Lower lobe of right lung (tissue), 2 donors: Measurements from ENCODE around the gene TRNAU1AP. TPM values are rescaled to one million over a fixed set of nuclear protein-coding genes. Genes with fewer than 3 reads are reported as not detected.
"Not testable (repeated sequence)": the region's sequence is repeated elsewhere in the genome, so short reads cannot be mapped to it uniquely, and the experiment has no call there.

ENCODE experiments used
- ATAC-seq, 2 donors: fragments of 200-7000 bp; cut with Tn5 transposase; one replicate each; pipeline ENCODE4 v1.9.1; 2020 to 2022; ENCODE audit warnings: mild to moderate bottlenecking in 2 of 2, moderate library complexity in 2 of 2
- DNase-seq: peaks from one replicate; pipeline ENCODE4 v3.0.0-alpha.2; 2020
- H3K27ac ChIP-seq: fragments of 200-600 bp; one replicate; pipeline ENCODE4 v1.8.0; 2022
- H3K27me3 ChIP-seq: fragments of 200-600 bp; one replicate; pipeline ENCODE4 v1.8.0; 2022; ENCODE audit warnings: low read depth
- H3K36me3 ChIP-seq: fragments of 200-600 bp; one replicate; pipeline ENCODE4 v1.8.0; 2022; ENCODE audit warnings: mild to moderate bottlenecking
- H3K4me1 ChIP-seq: fragments of 200-600 bp; one replicate; pipeline ENCODE4 v1.8.0; 2022
- H3K4me3 ChIP-seq: fragments of 200-600 bp; one replicate; pipeline ENCODE4 v1.8.0; 2022; ENCODE audit warnings: mild to moderate bottlenecking
- H3K9me3 ChIP-seq: fragments of 200-600 bp; one replicate; pipeline ENCODE4 v1.8.0; 2022
- intact Hi-C: fragments of 100-400 bp; cut with DNase I; formaldehyde crosslinking; loops from one replicate; pipeline ENCODE4 v1.11.0; 2022
- total RNA-seq: library from RNA; stranded (reverse); fragmentation: NEBNext Ultra II Directional; extraction: Animal tissue kit (Norgen Biotek cat#: 25700); gene quantifications from one replicate; pipeline ENCODE4 v1.2.1, GENCODE V29; 2021
- TF ChIP-seq, protein P1 (sequence below): fragments of 200-600 bp; IDR thresholded peaks from one replicate; pipeline ENCODE4 v1.8.0; 2022; ENCODE audit warnings: antibody characterized with exemption, mild to moderate bottlenecking
- donor health status: DM: no; HTN: yes; CAD: no; lungs with severe emphysema.

The TRNAU1AP gene
- total RNA-seq, 1 donor from 2014 or later = 26.3 TPM

DNA sequence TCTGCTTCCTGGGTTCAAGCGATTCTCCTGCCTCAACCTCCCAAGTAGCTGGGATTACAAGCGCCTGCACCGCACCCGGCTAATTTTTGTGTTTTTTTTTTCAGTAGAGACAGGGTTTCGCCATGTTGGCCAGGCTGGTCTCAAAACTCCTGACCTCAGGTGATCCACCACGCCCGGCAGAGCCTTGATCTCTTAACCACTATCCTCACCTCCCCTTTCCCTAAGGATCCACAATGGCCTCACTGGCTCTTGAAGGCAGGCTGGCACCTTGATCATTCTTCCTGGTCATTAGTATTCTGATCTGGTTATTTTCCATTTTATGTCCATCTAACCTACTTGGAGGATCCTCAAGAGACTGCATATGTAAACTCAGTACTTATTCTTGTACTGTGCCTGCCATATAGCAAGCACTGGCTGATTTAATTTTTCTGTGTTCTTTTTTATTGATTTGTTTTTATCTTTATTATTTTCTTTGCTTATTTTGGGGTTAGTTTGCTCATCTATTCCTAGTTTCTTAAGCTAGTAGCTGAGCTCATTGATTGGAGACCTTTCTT is 40.8 kb upstream of the TRNAU1AP start:
- no peak for DNase-seq
- no peaks in the 10 kb centered on the region for H3K9me3 ChIP-seq
- peak overlapping the region; percentile 4 for H3K4me3 ChIP-seq
- H3K27me3 ChIP-seq = no peaks in the 10 kb centered on the region
- no peak overlapping the region for H3K27ac ChIP-seq
- TF ChIP-seq, protein P1, sequence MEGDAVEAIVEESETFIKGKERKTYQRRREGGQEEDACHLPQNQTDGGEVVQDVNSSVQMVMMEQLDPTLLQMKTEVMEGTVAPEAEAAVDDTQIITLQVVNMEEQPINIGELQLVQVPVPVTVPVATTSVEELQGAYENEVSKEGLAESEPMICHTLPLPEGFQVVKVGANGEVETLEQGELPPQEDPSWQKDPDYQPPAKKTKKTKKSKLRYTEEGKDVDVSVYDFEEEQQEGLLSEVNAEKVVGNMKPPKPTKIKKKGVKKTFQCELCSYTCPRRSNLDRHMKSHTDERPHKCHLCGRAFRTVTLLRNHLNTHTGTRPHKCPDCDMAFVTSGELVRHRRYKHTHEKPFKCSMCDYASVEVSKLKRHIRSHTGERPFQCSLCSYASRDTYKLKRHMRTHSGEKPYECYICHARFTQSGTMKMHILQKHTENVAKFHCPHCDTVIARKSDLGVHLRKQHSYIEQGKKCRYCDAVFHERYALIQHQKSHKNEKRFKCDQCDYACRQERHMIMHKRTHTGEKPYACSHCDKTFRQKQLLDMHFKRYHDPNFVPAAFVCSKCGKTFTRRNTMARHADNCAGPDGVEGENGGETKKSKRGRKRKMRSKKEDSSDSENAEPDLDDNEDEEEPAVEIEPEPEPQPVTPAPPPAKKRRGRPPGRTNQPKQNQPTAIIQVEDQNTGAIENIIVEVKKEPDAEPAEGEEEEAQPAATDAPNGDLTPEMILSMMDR = no peak
- peaks cover 61% of the 10 kb centered on the region for H3K4me1 ChIP-seq
- no peak for ATAC-seq
- H3K36me3 ChIP-seq = peaks cover 79% of the 10 kb centered on the region
- intact Hi-C loops = no loop called here

DNA sequence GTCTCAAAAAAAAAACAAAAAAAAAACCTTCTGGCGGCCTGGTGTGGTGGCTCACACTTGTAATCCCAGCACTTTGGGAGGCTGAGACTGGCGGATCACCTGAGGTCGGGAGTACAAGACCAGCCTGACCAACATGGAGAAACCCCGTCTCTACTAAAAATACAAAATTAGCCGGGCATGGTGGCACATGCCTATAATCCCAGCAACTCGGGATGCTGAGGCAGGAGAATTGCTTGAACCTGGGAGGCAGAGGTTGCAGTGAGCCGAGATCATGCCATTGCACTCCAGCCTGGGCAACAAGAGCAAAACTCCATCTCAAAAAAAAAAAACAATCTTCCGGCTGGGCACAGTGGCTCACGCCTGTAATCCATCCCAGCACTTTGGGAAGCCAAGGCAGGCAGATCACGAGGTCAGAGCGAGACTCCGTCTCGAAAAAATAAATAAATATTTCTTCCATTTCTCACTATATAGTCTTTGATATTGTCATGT is 38.4 kb upstream of the TRNAU1AP start:
- H3K9me3 ChIP-seq, H3K27ac ChIP-seq, intact Hi-C loops, ATAC-seq, H3K4me3 ChIP-seq, DNase-seq, H3K27me3 ChIP-seq: not testable (repeated sequence)
- peaks cover 51% of the 10 kb centered on the region for H3K4me1 ChIP-seq
- H3K36me3 ChIP-seq = peaks cover 59% of the 10 kb centered on the region

DNA sequence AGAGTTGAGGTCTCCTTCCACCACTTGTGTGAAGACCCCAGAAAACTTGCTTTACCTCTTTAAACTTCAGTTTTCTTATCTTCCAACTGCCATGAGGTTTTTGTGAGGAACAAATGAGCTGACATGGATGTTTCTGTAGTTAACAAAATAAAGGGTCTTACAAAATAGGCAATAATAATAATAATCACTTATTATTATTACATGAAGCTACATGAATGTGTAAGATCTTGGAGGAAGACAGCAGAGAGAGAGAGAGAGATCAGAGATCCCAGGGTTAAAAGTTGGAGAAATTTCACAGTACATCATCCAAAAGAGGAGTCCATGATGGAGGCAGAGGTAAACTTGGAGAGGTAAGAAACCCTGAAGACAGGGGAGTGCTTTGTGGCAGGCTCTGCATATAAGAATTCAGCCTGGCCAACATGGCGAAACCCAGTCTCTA is 36.3 kb upstream of the TRNAU1AP start:
- intact Hi-C loops = no loop called here
- no peak for DNase-seq
- Histone ChIP-seq H3K4me3 (no peak overlapping the region), H3K27me3 (no peaks in the 10 kb centered on the region), H3K9me3 (no peaks in the 10 kb centered on the region), H3K4me1 (peaks cover 32% of the 10 kb centered on the region), H3K36me3 (peaks cover 39% of the 10 kb centered on the region), H3K27ac (no peak overlapping the region)
- ATAC-seq = no peak
- TF ChIP-seq, protein P1 = no peak

DNA sequence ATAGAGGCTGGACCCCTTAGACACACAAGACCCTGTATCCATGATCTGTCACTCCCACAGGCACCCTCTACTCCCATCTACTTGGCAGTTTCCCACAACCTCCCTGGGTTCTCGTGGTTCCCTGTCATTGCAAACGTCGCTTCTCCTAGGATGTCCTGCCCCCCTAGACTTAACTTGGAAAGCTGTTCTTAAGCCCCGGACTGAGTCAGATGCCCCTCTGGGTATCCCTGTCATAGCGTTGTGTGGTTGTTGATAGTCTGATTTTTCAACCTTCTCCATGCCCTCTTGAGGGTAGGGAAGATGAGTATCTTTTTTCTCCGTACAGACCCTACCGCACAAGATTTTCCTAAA is 35.3 kb upstream of the TRNAU1AP start:
- peaks cover 22% of the 10 kb centered on the region for H3K4me1 ChIP-seq
- H3K9me3 ChIP-seq = no peaks in the 10 kb centered on the region
- peaks cover 28% of the 10 kb centered on the region for H3K36me3 ChIP-seq
- peak overlapping the region; percentile 77 for H3K4me3 ChIP-seq
- intact Hi-C loops = no loop called here
- DNase-seq (no peak), ATAC-seq (peak in 1 of 2 donors; percentile 3)
- H3K27me3 ChIP-seq = no peaks in the 10 kb centered on the region
- TF ChIP-seq, protein P1 = no peak
- peak overlapping the region; percentile 77 for H3K27ac ChIP-seq

DNA sequence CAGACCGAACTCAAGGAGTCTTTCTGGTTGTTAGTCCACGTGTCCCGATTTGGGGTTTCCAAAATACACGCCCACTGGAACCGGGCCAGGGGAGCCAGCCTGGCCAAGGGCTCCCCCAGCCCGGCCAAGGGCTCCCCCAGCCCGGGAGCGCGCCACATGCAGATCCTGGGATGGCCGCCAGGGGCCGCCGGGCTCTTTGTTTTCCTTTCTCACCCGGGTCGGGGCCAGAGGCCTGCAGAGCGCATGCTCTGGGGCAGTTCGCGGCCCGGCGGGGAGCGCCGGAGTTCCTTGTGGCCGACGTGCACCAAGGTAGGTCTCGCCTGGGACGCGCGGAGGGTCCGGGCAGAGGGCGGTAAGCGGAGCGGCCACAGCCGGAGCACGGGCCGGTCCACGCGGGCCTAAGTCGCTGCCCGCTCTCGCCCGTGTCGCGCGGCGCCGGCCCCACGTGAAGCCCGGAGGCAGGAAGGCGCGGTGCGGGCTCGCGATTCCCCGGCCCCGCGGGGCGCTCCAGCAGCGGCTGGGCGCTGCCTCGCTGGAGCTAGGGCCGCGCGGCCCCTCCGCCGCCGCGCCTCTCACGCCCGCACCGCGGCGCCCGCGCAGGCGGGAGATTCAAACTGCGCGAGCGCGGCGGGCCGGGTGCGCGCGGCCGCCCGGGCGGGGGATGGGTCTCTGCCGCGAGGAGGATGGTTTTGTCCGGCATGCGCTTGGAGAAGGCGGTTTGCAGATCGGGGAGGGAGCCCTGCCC is 34.7 kb upstream of the TRNAU1AP start:
- peak; percentile 95 for DNase-seq
- Histone ChIP-seq H3K4me1 (peaks cover 18% of the 10 kb centered on the region), H3K4me3 (peak overlapping the region; percentile 77), H3K36me3 (peaks cover 22% of the 10 kb centered on the region), H3K9me3 (no peaks in the 10 kb centered on the region), H3K27ac (peak overlapping the region; percentile 77), H3K27me3 (no peaks in the 10 kb centered on the region)
- intact Hi-C loops = no loop called here
- peak; percentile 95 to 97 for ATAC-seq
- TF ChIP-seq, protein P1 = peak; percentile 99

DNA sequence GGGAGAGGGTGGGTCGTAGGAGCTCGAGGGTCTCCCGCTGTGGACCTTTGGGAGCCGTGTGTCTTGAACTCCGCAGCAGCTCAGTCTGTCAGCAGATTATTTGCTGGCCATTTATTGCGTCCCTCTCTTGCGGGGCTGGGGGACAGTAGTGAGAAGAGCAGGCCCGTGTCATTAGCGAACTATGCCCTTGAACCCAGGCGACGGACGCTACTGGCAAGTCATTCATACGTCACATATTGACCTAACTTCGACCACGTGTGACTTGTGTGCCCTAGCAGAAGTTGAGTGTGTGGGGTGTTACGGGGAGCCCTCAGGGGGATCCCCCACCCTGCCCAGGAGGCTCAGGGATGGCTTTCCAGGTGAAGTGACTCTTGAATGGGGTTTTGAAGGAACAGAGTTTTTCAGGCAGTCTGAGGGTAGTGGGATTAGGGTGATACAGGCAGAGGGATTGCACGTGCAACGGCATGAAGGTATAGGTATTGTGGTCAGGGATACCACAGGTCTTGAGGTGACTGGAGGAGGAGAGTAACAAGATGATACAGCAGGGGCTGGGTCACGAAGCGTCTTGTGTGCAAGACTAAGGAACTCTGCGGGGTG is 34.0 kb upstream of the TRNAU1AP start:
- TF ChIP-seq, protein P1 = no peak
- Histone ChIP-seq H3K9me3 (no peaks in the 10 kb centered on the region), H3K27ac (peak overlapping the region; percentile 77), H3K27me3 (no peaks in the 10 kb centered on the region), H3K4me1 (peaks cover 14% of the 10 kb centered on the region), H3K4me3 (peak overlapping the region; percentile 77), H3K36me3 (peaks cover 15% of the 10 kb centered on the region)
- peak in 1 of 2 donors; percentile 1 for ATAC-seq
- intact Hi-C loops = no loop called here
- DNase-seq = no peak
